HCT116 (cell line): ENCODE data around the gene UVRAG. TPM values are rescaled to one million over a fixed set of nuclear protein-coding genes. Genes with fewer than 3 reads are reported as not detected.

ENCODE experiments used
- ATAC-seq: fragments of 200-7000 bp; cut with Tn5 transposase; 2 replicates; pipeline ENCODE4 v1.9.1; 2020; ENCODE audit warnings: mild to moderate bottlenecking, moderate library complexity
- BruUV-seq: library from RNA; stranded (reverse); fragments of 400-500 nt; replicated peaks from 2 replicates; lab custom pipeline; 2021; lab: Mats Ljungman, UMichigan
- CTCF ChIA-PET: fragments of 300-600 bp; sonication (Branson Sonifier 250); formaldehyde crosslinking; loops from one replicate; lab custom pipeline; 2021; ENCODE audit warnings: antibody characterized with exemption; lab: Charles Lee
- POLR2A ChIA-PET: fragments of 300-600, 350-600 bp; sonication (Branson Sonifier 250); formaldehyde crosslinking; loops from one replicate; lab custom pipeline; 2021; ENCODE audit warnings: antibody characterized with exemption; lab: Charles Lee
- RAD21 ChIA-PET, 2 experiments: fragments of 300-600 bp; sonication (Branson Sonifier 250); formaldehyde crosslinking; loops; one replicate each; lab custom pipeline; 2023; ENCODE audit warnings: low total read pairs in 2 of 2; ENCODE audit not compliant: uncharacterized antibody in 2 of 2, unreplicated experiment in 2 of 2, low non-redundant PET in 1 of 2; lab: Charles Lee
- DNase-seq: peaks from one replicate; pipeline ENCODE4 v3.0.0-alpha.2; 2010; ENCODE audit warnings: low read depth, low spot score
- H2AFZ ChIP-seq: fragments of 200-600 bp; shearing (Covaris generic), sonication (generic); 2 replicates; pipeline ENCODE4 v1.6.1; 2017; ENCODE audit warnings: low read depth, mixed run types, mixed read lengths, antibody characterized with exemption, low read length; ENCODE audit not compliant: poor library complexity, severe bottlenecking
- H3K27ac ChIP-seq: 2 replicates; pipeline ENCODE4 v1.5.1; 2012; ENCODE audit warnings: low read depth, low read length
- H3K27me3 ChIP-seq: fragments of 200-600 bp; sonication (generic); 2 replicates; pipeline ENCODE4 v1.6.1; 2016; ENCODE audit warnings: mixed run types, low read length, mixed read lengths; ENCODE audit not compliant: insufficient read depth
- H3K36me3 ChIP-seq, 2 experiments: fragments of 200-500 bp in 1 of 2; fragments of 200-600 bp in 1 of 2; sonication (Bioruptor generic) in 1 of 2; sonication (generic) in 1 of 2; 2 replicates each; pipeline versions ENCODE4 v1.5.1 to v1.6.1; 2014 to 2016; ENCODE audit warnings: low read length in 2 of 2, inconsistent platforms in 1 of 2, mixed read lengths in 1 of 2, mixed run types in 1 of 2; ENCODE audit not compliant: insufficient read depth in 2 of 2, control insufficient read depth in 1 of 2
- H3K4me1 ChIP-seq, 2 experiments: fragments of 200-600 bp in 1 of 2; sonication (generic) in 1 of 2; 2 replicates each; pipeline versions ENCODE4 v1.5.1 to v1.6.1; 2012 to 2017; ENCODE audit warnings: low read length in 2 of 2, inconsistent platforms in 1 of 2, mild to moderate bottlenecking in 1 of 2, mixed read lengths in 1 of 2, mixed run types in 1 of 2, moderate library complexity in 1 of 2; ENCODE audit not compliant: insufficient read depth in 2 of 2, control insufficient read depth in 1 of 2
- H3K4me2 ChIP-seq: fragments of 200-600 bp; sonication (generic); 2 replicates; pipeline ENCODE4 v1.6.1; 2017; ENCODE audit warnings: mixed run types, low read length, mixed read lengths
- H3K4me3 ChIP-seq, 2 experiments: fragments of 200-600 bp in 1 of 2; sonication (generic) in 1 of 2; replicated peaks in 1 of 2; 2 replicates each; pipeline ENCODE4 v1.5.1; 2011 to 2016; ENCODE audit warnings: low read length in 2 of 2, control low read depth in 1 of 2, low read depth in 1 of 2, mild to moderate bottlenecking in 1 of 2, mixed read lengths in 1 of 2, mixed run types in 1 of 2
- H3K79me2 ChIP-seq: fragments of 200-600 bp; sonication (generic); 2 replicates; pipeline ENCODE4 v1.6.1; 2017; ENCODE audit warnings: mild to moderate bottlenecking, mixed run types, low read length, moderate library complexity, mixed read lengths; ENCODE audit not compliant: insufficient read depth
- H3K9ac ChIP-seq: fragments of 200-600 bp; sonication (generic); 2 replicates; pipeline ENCODE4 v1.6.1; 2016; ENCODE audit warnings: low read length, mixed read lengths
- H3K9me2 ChIP-seq: fragments of 200-600 bp; sonication (generic), shearing (Covaris generic); 2 replicates; pipeline ENCODE4 v1.6.1; 2017; ENCODE audit warnings: mixed run types, mild to moderate bottlenecking, moderate library complexity; ENCODE audit not compliant: insufficient read depth
- H3K9me3 ChIP-seq, 2 experiments: fragments of 200-500 bp in 1 of 2; fragments of 200-600 bp in 1 of 2; sonication (Bioruptor generic) in 1 of 2; sonication (generic) in 1 of 2; 2 replicates each; pipeline ENCODE4 v1.6.1; 2014 to 2017; ENCODE audit warnings: low read length in 2 of 2, mixed read lengths in 2 of 2, inconsistent platforms in 1 of 2, low read depth in 1 of 2, mild to moderate bottlenecking in 1 of 2, mixed run types in 1 of 2, moderate library complexity in 1 of 2; ENCODE audit not compliant: control insufficient read depth in 1 of 2, insufficient read depth in 1 of 2
- H4K20me1 ChIP-seq: fragments of 200-600 bp; sonication (generic), shearing (Covaris generic); 2 replicates; pipeline ENCODE4 v1.6.1; 2017; ENCODE audit warnings: mixed run types, mild to moderate bottlenecking, moderate library complexity; ENCODE audit not compliant: insufficient read depth
- CBX3 ChIP-seq: IDR thresholded peaks from 2 replicates; pipeline ENCODE4 v1.6.1; 2012; ENCODE audit warnings: low read depth
- CTCF ChIP-seq, 3 experiments: fragments of 200-600 bp in 1 of 3; sonication (generic) in 1 of 3; IDR thresholded peaks in 2 of 3; conservative IDR thresholded peaks in 1 of 3; 2 replicates each; pipeline ENCODE4 v1.5.1; 2012 to 2017; ENCODE audit warnings: low read depth in 2 of 3, low read length in 2 of 3, antibody characterized with exemption in 1 of 3, borderline replicate concordance in 1 of 3, control low read depth in 1 of 3, mild to moderate bottlenecking in 1 of 3, mixed read lengths in 1 of 3, mixed run types in 1 of 3, moderate library complexity in 1 of 3; ENCODE audit not compliant: insufficient read depth in 1 of 3
- ELF1 ChIP-seq: IDR thresholded peaks from 2 replicates; pipeline ENCODE4 v1.6.1; 2012; ENCODE audit warnings: low read depth, borderline replicate concordance
- EZH2 ChIP-seq: fragments of 200-600 bp; sonication (generic); IDR thresholded peaks from 2 replicates; pipeline ENCODE4 v1.6.1; 2017; ENCODE audit warnings: antibody characterized with exemption, mixed run types
- EZH2phosphoT487 ChIP-seq: fragments of 200-600 bp; IDR thresholded peaks from 2 replicates; pipeline ENCODE4 v1.6.1; 2018; ENCODE audit warnings: antibody characterized with exemption, borderline replicate concordance
- FOSL1 ChIP-seq: IDR thresholded peaks from 2 replicates; pipeline ENCODE4 v1.6.1; 2012; ENCODE audit warnings: low read depth
- MAX ChIP-seq: IDR thresholded peaks from 2 replicates; pipeline ENCODE4 v1.6.1; 2012
- POLR2A ChIP-seq: IDR thresholded peaks from 2 replicates; pipeline ENCODE4 v1.7.0; 2011; ENCODE audit warnings: borderline replicate concordance; ENCODE audit not compliant: insufficient read depth, insufficient read length; ENCODE audit errors: extremely low read depth
- POLR2AphosphoS5 ChIP-seq: IDR thresholded peaks from 2 replicates; pipeline ENCODE4 v1.6.1; 2011; ENCODE audit warnings: mild to moderate bottlenecking, low read depth, low read length, moderate library complexity
- RAD21 ChIP-seq: IDR thresholded peaks from 2 replicates; pipeline ENCODE4 v1.6.1; 2012; ENCODE audit warnings: low read depth, mild to moderate bottlenecking
- SIN3A ChIP-seq: IDR thresholded peaks from 2 replicates; pipeline ENCODE4 v1.6.1; 2012; ENCODE audit warnings: low read depth
- SP1 ChIP-seq: IDR thresholded peaks from 2 replicates; pipeline ENCODE4 v1.6.1; 2012; ENCODE audit warnings: low read depth
- SRF ChIP-seq: IDR thresholded peaks from 2 replicates; pipeline ENCODE4 v1.6.1; 2012; ENCODE audit warnings: low read depth
- YY1 ChIP-seq: IDR thresholded peaks from 2 replicates; pipeline ENCODE4 v1.6.1; 2011; ENCODE audit warnings: low read length, low read depth, moderate library complexity, mild to moderate bottlenecking; ENCODE audit not compliant: insufficient replicate concordance; ENCODE audit errors: extremely low read depth
- ZNF274 ChIP-seq: fragments of 200-500 bp; sonication (Bioruptor generic); IDR thresholded peaks from 2 replicates; pipeline ENCODE4 v1.6.1; 2014; ENCODE audit warnings: mild to moderate bottlenecking, low read depth, low read length, inconsistent platforms
- intact Hi-C: fragments of 100-400 bp; cut with micrococcal nuclease; formaldehyde crosslinking; loops from 2 replicates; pipeline ENCODE4 v1.10.0; 2022
- total RNA-seq: library from RNA; stranded (reverse); gene quantifications from one replicate; pipeline ENCODE4 v1.2.1, GENCODE V29; 2021; ENCODE audit not compliant: unreplicated experiment
- TF ChIP-seq, protein P1 (sequence below): IDR thresholded peaks from 2 replicates; pipeline ENCODE4 v1.6.1; 2012

Gene UVRAG
- total RNA-seq, 1 experiment from 2014 or later = 12.3 TPM

GRCh38 chr11:75939992-75940391 lies 125.0 kb downstream of the UVRAG start:
- no peak overlapping the region for H3K4me3 ChIP-seq
- no peak overlapping the region for H2AFZ ChIP-seq
- TF ChIP-seq POLR2AphosphoS5 (no peak), CBX3 (no peak), RAD21 (no peak), ELF1 (no peak), SIN3A (no peak), EZH2phosphoT487 (no peak), SP1 (no peak), SRF (no peak), YY1 (no peak), FOSL1 (no peak), POLR2A (no peak), EZH2 (no peak), CTCF (IDR thresholded peaks at IDR 0.05 in 2 of 3, conservative IDR thresholded peaks at IDR 0.05 in 1 of 3; ENCODE audit: borderline replicate concordance in 1 of 3, insufficient read depth in 1 of 3, low read depth in 2 of 3, low read length in 2 of 3) (no peak), MAX (no peak), ZNF274 (no peak)
- TF ChIP-seq, protein P1, sequence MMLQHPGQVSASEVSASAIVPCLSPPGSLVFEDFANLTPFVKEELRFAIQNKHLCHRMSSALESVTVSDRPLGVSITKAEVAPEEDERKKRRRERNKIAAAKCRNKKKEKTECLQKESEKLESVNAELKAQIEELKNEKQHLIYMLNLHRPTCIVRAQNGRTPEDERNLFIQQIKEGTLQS = no peak
- ATAC-seq = no peak
- BruUV-seq = no TSS peak
- H3K4me2 ChIP-seq = no peak overlapping the region
- no peaks in the 10 kb centered on the region for H3K9me3 ChIP-seq
- no peak for DNase-seq
- H3K4me1 ChIP-seq = no peaks in the 10 kb centered on the region
- H3K27ac ChIP-seq = no peak overlapping the region
- no peaks in the 10 kb centered on the region for H4K20me1 ChIP-seq
- RAD21 ChIA-PET = no interaction called here
- intact Hi-C loops = no loop called here
- H3K27me3 ChIP-seq = no peaks in the 10 kb centered on the region
- no peak overlapping the region for H3K9ac ChIP-seq
- CTCF ChIA-PET = no interaction called here
- H3K9me2 ChIP-seq = no peaks in the 10 kb centered on the region
- H3K79me2 ChIP-seq = no peaks in the 10 kb centered on the region
- no peaks in the 10 kb centered on the region for H3K36me3 ChIP-seq
- POLR2A ChIA-PET = no interaction called here
